Fibroblast of lung (primary cell): ENCODE data around the gene RAPGEF5. TPM values are rescaled to one million over a fixed set of nuclear protein-coding genes. Genes with fewer than 3 reads are reported as not detected.

Experiments used
- DNase-seq, 2 donors: peaks; one replicate each; pipeline versions ENCODE4 v3.0.0 to v3.0.0-alpha.2; 2010; ENCODE audit warnings: low read depth in 2 of 2
- H2AFZ ChIP-seq: 2 replicates; pipeline ENCODE4 v1.5.1; 2012; ENCODE audit warnings: low read length, control low read depth, inconsistent platforms
- H3K27ac ChIP-seq: 2 replicates; pipeline ENCODE4 v1.5.1; 2011; ENCODE audit warnings: low read length, control low read depth; ENCODE audit not compliant: insufficient read depth
- H3K27me3 ChIP-seq: 2 replicates; pipeline ENCODE4 v1.5.1; 2011; ENCODE audit warnings: mild to moderate bottlenecking, low read length; ENCODE audit not compliant: control insufficient read depth, insufficient read depth
- H3K36me3 ChIP-seq: 2 replicates; pipeline ENCODE4 v1.5.1; 2011; ENCODE audit warnings: low read length; ENCODE audit not compliant: control insufficient read depth, insufficient read depth
- H3K4me1 ChIP-seq: 2 replicates; pipeline ENCODE4 v1.5.1; 2011; ENCODE audit warnings: low read length; ENCODE audit not compliant: control insufficient read depth, insufficient read depth; ENCODE audit errors: extremely low read depth
- H3K4me2 ChIP-seq: 2 replicates; pipeline ENCODE4 v1.5.1; 2011; ENCODE audit warnings: low read length, control low read depth; ENCODE audit not compliant: insufficient read depth; ENCODE audit errors: extremely low read depth
- H3K4me3 ChIP-seq, 4 experiments: fragments of 200-600 bp in 1 of 4; sonication (generic) in 1 of 4; replicated peaks in 1 of 4; 2 replicates each; pipeline ENCODE4 v1.5.1; 2011 to 2016; ENCODE audit warnings: low read length in 4 of 4, low read depth in 3 of 4, mild to moderate bottlenecking in 3 of 4, control low read depth in 2 of 4, inconsistent platforms in 1 of 4, mixed read lengths in 1 of 4; ENCODE audit not compliant: insufficient read depth in 1 of 4; ENCODE audit errors: control extremely low read depth in 1 of 4
- H3K79me2 ChIP-seq: 2 replicates; pipeline ENCODE4 v1.5.1; 2012; ENCODE audit warnings: mild to moderate bottlenecking, low read length, inconsistent platforms; ENCODE audit not compliant: control insufficient read depth, insufficient read depth
- H3K9ac ChIP-seq: 2 replicates; pipeline ENCODE4 v1.5.1; 2011; ENCODE audit warnings: mild to moderate bottlenecking, low read length, control low read depth; ENCODE audit not compliant: insufficient read depth
- H3K9me3 ChIP-seq: 2 replicates; pipeline ENCODE4 v1.5.1; 2012; ENCODE audit warnings: low read depth, low read length; ENCODE audit not compliant: control insufficient read depth, insufficient read depth
- H4K20me1 ChIP-seq: 2 replicates; pipeline ENCODE4 v1.5.1; 2011; ENCODE audit warnings: low read length; ENCODE audit not compliant: control insufficient read depth, insufficient read depth; ENCODE audit errors: extremely low read depth
- CTCF ChIP-seq, 2 donors: IDR thresholded peaks in 1 of 2; conservative IDR thresholded peaks in 1 of 2; 1 replicate in 1 of 2; 2 replicates in 1 of 2; pipeline ENCODE4 v1.5.1; 2011 to 2012; ENCODE audit warnings: low read length in 2 of 2, control low read depth in 1 of 2, inconsistent platforms in 1 of 2, low read depth in 1 of 2, mild to moderate bottlenecking in 1 of 2
- EZH2 ChIP-seq: IDR thresholded peaks from 2 replicates; pipeline ENCODE4 v1.5.1; 2012; ENCODE audit warnings: low read length, control low read depth, mild to moderate bottlenecking; ENCODE audit errors: missing control alignments
- polyA plus RNA-seq, 2 donors: library from polyadenylated mRNA; depleted of rRNA in 1 of 2; stranded (reverse) in 1 of 2; unstranded in 1 of 2; fragments of >200 nt; gene quantifications; 2 replicates each; pipeline ENCODE4 v1.2.1, GENCODE V29; 2011 to 2012; ENCODE audit warnings: missing spikeins in 1 of 2
- total RNA-seq: library from RNA; depleted of rRNA; stranded (reverse); fragments of >200 nt; gene quantifications from 2 replicates; pipeline ENCODE4 v1.2.1, GENCODE V29; 2014

The RAPGEF5 gene
- total and polyA plus RNA-seq, 2 donors (not counting 1 experiment from before 2014, with no cell fraction given) = 1.4 to 1.5 TPM

- no peaks in the 10 kb centered on the region for H3K27me3 ChIP-seq
- H2AFZ ChIP-seq = no peak overlapping the region
- H3K9me3 ChIP-seq = no peaks in the 10 kb centered on the region
- H3K4me2 ChIP-seq = no peak overlapping the region
- no peak for TF ChIP-seq EZH2
- TF ChIP-seq CTCF (conservative IDR thresholded peaks at IDR 0.05 in 1 of 2, IDR thresholded peaks at IDR 0.05 in 1 of 2; ENCODE audit: low read depth in 1 of 2, low read length in 2 of 2) = no peak
- H3K36me3 ChIP-seq = no peaks in the 10 kb centered on the region
- H3K27ac ChIP-seq = no peak overlapping the region
- H3K9ac ChIP-seq = no peak overlapping the region
- H4K20me1 ChIP-seq = no peaks in the 10 kb centered on the region
- peak; percentile 26 to 37 for DNase-seq
- H3K4me1 ChIP-seq = no peaks in the 10 kb centered on the region
- no peak overlapping the region for H3K4me3 ChIP-seq
- H3K79me2 ChIP-seq = no peaks in the 10 kb centered on the region
These were observed 44.1 kb upstream of the RAPGEF5 start for GRCh38 chr7:22400936-22401553.

- no peak for DNase-seq
- Histone ChIP-seq H3K9me3 (no peaks in the 10 kb centered on the region), H3K4me2 (no peak overlapping the region), H3K4me1 (no peaks in the 10 kb centered on the region), H4K20me1 (no peaks in the 10 kb centered on the region), H3K27me3 (no peaks in the 10 kb centered on the region), H3K27ac (no peak overlapping the region), H3K9ac (no peak overlapping the region), H3K36me3 (no peaks in the 10 kb centered on the region), H2AFZ (no peak overlapping the region), H3K79me2 (no peaks in the 10 kb centered on the region), H3K4me3 (no peak overlapping the region)
- no peak for TF ChIP-seq EZH2
- TF ChIP-seq CTCF (conservative IDR thresholded peaks at IDR 0.05 in 1 of 2, IDR thresholded peaks at IDR 0.05 in 1 of 2; ENCODE audit: low read depth in 1 of 2, low read length in 2 of 2) = no peak
These were observed 43.3 kb upstream of the RAPGEF5 start for GRCh38 chr7:22400150-22400814.

- TF ChIP-seq CTCF (conservative IDR thresholded peaks at IDR 0.05 in 1 of 2, IDR thresholded peaks at IDR 0.05 in 1 of 2; ENCODE audit: low read depth in 1 of 2, low read length in 2 of 2) (no peak), EZH2 (no peak)
- DNase-seq = no peak
- no peaks in the 10 kb centered on the region for H3K79me2 ChIP-seq
- no peaks in the 10 kb centered on the region for H3K4me1 ChIP-seq
- no peak overlapping the region for H3K9ac ChIP-seq
- H3K9me3 ChIP-seq = no peaks in the 10 kb centered on the region
- H4K20me1 ChIP-seq = no peaks in the 10 kb centered on the region
- no peak overlapping the region for H2AFZ ChIP-seq
- no peaks in the 10 kb centered on the region for H3K36me3 ChIP-seq
- H3K27ac ChIP-seq = no peak overlapping the region
- H3K4me3 ChIP-seq = no peak overlapping the region
- H3K4me2 ChIP-seq = no peak overlapping the region
- H3K27me3 ChIP-seq = no peaks in the 10 kb centered on the region
These were observed 42.6 kb upstream of the RAPGEF5 start for GRCh38 chr7:22399546-22399945.
